ENCODE results near the gene LEKR1. TPM values are rescaled to one million over a fixed set of nuclear protein-coding genes. Genes with fewer than 3 reads are reported as not detected.

The LEKR1 gene
- total and polyA plus RNA-seq, 9 of the 15 experiments (the other 6 are each of a cell fraction or from before 2014, with no cell fraction given) = 0.76 to 1.8 (median 1.2) TPM

- TF ChIP-seq TSHZ1 (CRISPR knock-in tag; IDR thresholded peaks at IDR 0.05) (no peak), BACH1 (tag; IDR thresholded peaks at IDR 0.05) (peak; percentile 80), ATF7 (IDR thresholded peaks at IDR 0.05) (peak; percentile 75; the same call in 1 of the 2 replicates), NCOA1 (IDR thresholded peaks at IDR 0.05; ENCODE audit: low read depth) (0 out of 2 replicates have a peak, but pooled peaks have one; percentile 28), SMAD3 (CRISPR knock-in tag; conservative IDR thresholded peaks at IDR 0.05) (no peak), KDM2B (CRISPR knock-in tag; IDR thresholded peaks at IDR 0.05) (no peak), SREBF1 (IDR thresholded peaks at IDR 0.05; ENCODE audit: borderline replicate concordance, low read depth, low read length) (no peak), CBFA2T2 (conservative IDR thresholded peaks at IDR 0.05) (peak; percentile 48), ZNF263 (CRISPR knock-in tag; IDR thresholded peaks at IDR 0.05; ENCODE audit: borderline replicate concordance) (no peak), NFE2 (IDR thresholded peaks at IDR 0.05; ENCODE audit: low read depth) (peak; percentile 96), NBN (IDR thresholded peaks at IDR 0.05; ENCODE audit: low read depth) (peak; percentile 54; the same call in 1 of the 2 replicates), SOX6 (IDR thresholded peaks at IDR 0.05) (peak; percentile 93), E4F1 (CRISPR knock-in tag; IDR thresholded peaks at IDR 0.05; ENCODE audit: borderline replicate concordance) (no peak), NR2C2 (CRISPR knock-in tag; IDR thresholded peaks at IDR 0.05) (no peak), NR2C2 (tag; IDR thresholded peaks at IDR 0.05) (0 out of 2 replicates have a peak, but pooled peaks have one; percentile 11), POLR2AphosphoS5 (IDR thresholded peaks at IDR 0.05; ENCODE audit: control insufficient read depth, insufficient read depth, low read depth, low read length) (no peak), PHF8 (IDR thresholded peaks at IDR 0.05; ENCODE audit: borderline replicate concordance, low read length) (peak; percentile 28; the same call in 1 of the 2 replicates), ZNF175 (CRISPR knock-in tag; IDR thresholded peaks at IDR 0.05; ENCODE audit: low read depth) (0 out of 2 replicates have a peak, but pooled peaks have one; percentile 26)
Measured at GRCh38 chr3:156781310-156782230, 44.6 kb upstream of the LEKR1 start (continued).

Data from K562 (cell line).